Fibroblast of lung (primary cell): ENCODE measurements around the gene DHRS7. TPM values are rescaled to one million over a fixed set of nuclear protein-coding genes. Genes with fewer than 3 reads are reported as not detected.

Source experiments
- DNase-seq, 2 donors: peaks; one replicate each; pipeline versions ENCODE4 v3.0.0 to v3.0.0-alpha.2; 2010; ENCODE audit warnings: low read depth in 2 of 2
- H2AFZ ChIP-seq: 2 replicates; pipeline ENCODE4 v1.5.1; 2012; ENCODE audit warnings: low read length, control low read depth, inconsistent platforms
- H3K27ac ChIP-seq: 2 replicates; pipeline ENCODE4 v1.5.1; 2011; ENCODE audit warnings: low read length, control low read depth; ENCODE audit not compliant: insufficient read depth
- H3K27me3 ChIP-seq: 2 replicates; pipeline ENCODE4 v1.5.1; 2011; ENCODE audit warnings: mild to moderate bottlenecking, low read length; ENCODE audit not compliant: control insufficient read depth, insufficient read depth
- H3K36me3 ChIP-seq: 2 replicates; pipeline ENCODE4 v1.5.1; 2011; ENCODE audit warnings: low read length; ENCODE audit not compliant: control insufficient read depth, insufficient read depth
- H3K4me1 ChIP-seq: 2 replicates; pipeline ENCODE4 v1.5.1; 2011; ENCODE audit warnings: low read length; ENCODE audit not compliant: control insufficient read depth, insufficient read depth; ENCODE audit errors: extremely low read depth
- H3K4me2 ChIP-seq: 2 replicates; pipeline ENCODE4 v1.5.1; 2011; ENCODE audit warnings: low read length, control low read depth; ENCODE audit not compliant: insufficient read depth; ENCODE audit errors: extremely low read depth
- H3K4me3 ChIP-seq, 4 experiments: fragments of 200-600 bp in 1 of 4; sonication (generic) in 1 of 4; replicated peaks in 1 of 4; 2 replicates each; pipeline ENCODE4 v1.5.1; 2011 to 2016; ENCODE audit warnings: low read length in 4 of 4, low read depth in 3 of 4, mild to moderate bottlenecking in 3 of 4, control low read depth in 2 of 4, inconsistent platforms in 1 of 4, mixed read lengths in 1 of 4; ENCODE audit not compliant: insufficient read depth in 1 of 4; ENCODE audit errors: control extremely low read depth in 1 of 4
- H3K79me2 ChIP-seq: 2 replicates; pipeline ENCODE4 v1.5.1; 2012; ENCODE audit warnings: mild to moderate bottlenecking, low read length, inconsistent platforms; ENCODE audit not compliant: control insufficient read depth, insufficient read depth
- H3K9ac ChIP-seq: 2 replicates; pipeline ENCODE4 v1.5.1; 2011; ENCODE audit warnings: mild to moderate bottlenecking, low read length, control low read depth; ENCODE audit not compliant: insufficient read depth
- H3K9me3 ChIP-seq: 2 replicates; pipeline ENCODE4 v1.5.1; 2012; ENCODE audit warnings: low read depth, low read length; ENCODE audit not compliant: control insufficient read depth, insufficient read depth
- H4K20me1 ChIP-seq: 2 replicates; pipeline ENCODE4 v1.5.1; 2011; ENCODE audit warnings: low read length; ENCODE audit not compliant: control insufficient read depth, insufficient read depth; ENCODE audit errors: extremely low read depth
- EZH2 ChIP-seq: IDR thresholded peaks from 2 replicates; pipeline ENCODE4 v1.5.1; 2012; ENCODE audit warnings: low read length, control low read depth, mild to moderate bottlenecking; ENCODE audit errors: missing control alignments
- polyA plus RNA-seq, 2 donors: library from polyadenylated mRNA; depleted of rRNA in 1 of 2; stranded (reverse) in 1 of 2; unstranded in 1 of 2; fragments of >200 nt; gene quantifications; 2 replicates each; pipeline ENCODE4 v1.2.1, GENCODE V29; 2011 to 2012; ENCODE audit warnings: missing spikeins in 1 of 2
- total RNA-seq: library from RNA; depleted of rRNA; stranded (reverse); fragments of >200 nt; gene quantifications from 2 replicates; pipeline ENCODE4 v1.2.1, GENCODE V29; 2014
- TF ChIP-seq, protein P1 (sequence below), 2 donors: IDR thresholded peaks in 1 of 2; conservative IDR thresholded peaks in 1 of 2; 1 replicate in 1 of 2; 2 replicates in 1 of 2; pipeline ENCODE4 v1.5.1; 2011 to 2012; ENCODE audit warnings: low read length in 2 of 2, control low read depth in 1 of 2, inconsistent platforms in 1 of 2, low read depth in 1 of 2, mild to moderate bottlenecking in 1 of 2

Gene DHRS7
- total and polyA plus RNA-seq, 2 donors (not counting 1 experiment from before 2014, with no cell fraction given), result 61.0 to 170 TPM

DNA sequence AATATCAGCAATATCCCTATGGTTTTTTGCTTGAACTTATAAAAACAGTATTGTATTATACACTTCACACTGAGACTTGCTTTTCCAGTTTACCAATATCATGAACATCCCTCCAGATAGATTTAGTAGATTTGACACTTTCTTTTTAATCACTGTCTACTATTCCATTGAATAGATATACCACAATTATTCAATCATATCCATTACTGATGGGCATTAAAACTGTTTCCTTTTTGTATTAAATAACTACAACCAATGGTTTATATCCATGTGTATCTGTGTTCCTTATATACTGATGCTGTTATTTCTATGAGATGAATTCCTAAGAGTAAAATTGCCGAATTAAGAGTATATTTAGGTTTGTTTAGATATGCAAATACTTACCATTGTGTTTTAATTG lies 13.0 kb upstream of the DHRS7 start:
- H3K9me3 ChIP-seq, result no peaks in the 10 kb centered on the region
- no peak overlapping the region for H3K27ac ChIP-seq
- H4K20me1 ChIP-seq, result no peaks in the 10 kb centered on the region
- no peaks in the 10 kb centered on the region for H3K36me3 ChIP-seq
- H3K4me1 ChIP-seq, result peaks cover 2% of the 10 kb centered on the region
- TF ChIP-seq, protein P1, sequence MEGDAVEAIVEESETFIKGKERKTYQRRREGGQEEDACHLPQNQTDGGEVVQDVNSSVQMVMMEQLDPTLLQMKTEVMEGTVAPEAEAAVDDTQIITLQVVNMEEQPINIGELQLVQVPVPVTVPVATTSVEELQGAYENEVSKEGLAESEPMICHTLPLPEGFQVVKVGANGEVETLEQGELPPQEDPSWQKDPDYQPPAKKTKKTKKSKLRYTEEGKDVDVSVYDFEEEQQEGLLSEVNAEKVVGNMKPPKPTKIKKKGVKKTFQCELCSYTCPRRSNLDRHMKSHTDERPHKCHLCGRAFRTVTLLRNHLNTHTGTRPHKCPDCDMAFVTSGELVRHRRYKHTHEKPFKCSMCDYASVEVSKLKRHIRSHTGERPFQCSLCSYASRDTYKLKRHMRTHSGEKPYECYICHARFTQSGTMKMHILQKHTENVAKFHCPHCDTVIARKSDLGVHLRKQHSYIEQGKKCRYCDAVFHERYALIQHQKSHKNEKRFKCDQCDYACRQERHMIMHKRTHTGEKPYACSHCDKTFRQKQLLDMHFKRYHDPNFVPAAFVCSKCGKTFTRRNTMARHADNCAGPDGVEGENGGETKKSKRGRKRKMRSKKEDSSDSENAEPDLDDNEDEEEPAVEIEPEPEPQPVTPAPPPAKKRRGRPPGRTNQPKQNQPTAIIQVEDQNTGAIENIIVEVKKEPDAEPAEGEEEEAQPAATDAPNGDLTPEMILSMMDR (conservative IDR thresholded peaks at IDR 0.05 in 1 of 2, IDR thresholded peaks at IDR 0.05 in 1 of 2; ENCODE audit: low read depth in 1 of 2, low read length in 2 of 2), result no peak
- TF ChIP-seq EZH2, result no peak
- H3K4me3 ChIP-seq, result no peak overlapping the region
- H3K9ac ChIP-seq, result no peak overlapping the region
- no peak overlapping the region for H3K4me2 ChIP-seq
- H3K27me3 ChIP-seq, result no peaks in the 10 kb centered on the region
- H3K79me2 ChIP-seq, result no peaks in the 10 kb centered on the region
- DNase-seq, result no peak
- H2AFZ ChIP-seq, result no peak overlapping the region

DNA sequence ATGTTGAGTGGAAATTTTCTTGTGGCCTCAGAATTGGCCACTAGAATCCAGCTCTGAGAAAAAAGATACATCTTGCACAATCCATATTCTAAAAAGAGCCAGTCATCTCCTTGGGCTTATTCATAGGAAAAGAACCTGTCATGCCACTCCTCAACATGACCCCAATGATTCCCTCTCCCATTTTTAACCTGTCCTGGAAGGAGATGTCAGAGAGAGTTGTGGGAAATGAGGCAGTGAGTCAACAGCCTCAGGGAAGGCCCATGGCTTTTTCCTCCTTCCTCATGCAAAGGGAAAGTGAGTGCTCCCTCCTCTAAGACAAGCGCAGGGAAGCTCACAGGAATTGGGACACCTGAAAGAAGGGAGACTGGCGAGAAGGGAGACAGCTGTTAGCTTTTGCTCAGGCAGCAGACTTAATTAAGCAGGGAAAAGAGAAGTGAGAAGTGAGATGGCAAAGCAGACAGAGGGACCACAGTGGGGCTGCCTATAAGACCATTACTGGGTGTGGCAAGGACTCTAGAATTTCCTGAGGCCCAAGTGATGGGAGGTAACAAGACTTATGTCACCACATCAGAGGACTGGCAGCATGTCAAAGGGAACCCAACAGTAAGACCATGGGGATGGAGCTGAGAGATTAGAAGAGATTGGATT lies 10.2 kb upstream of the DHRS7 start:
- Histone ChIP-seq H3K79me2 (no peaks in the 10 kb centered on the region), H3K9me3 (no peaks in the 10 kb centered on the region), H3K27ac (no peak overlapping the region), H4K20me1 (no peaks in the 10 kb centered on the region), H3K27me3 (no peaks in the 10 kb centered on the region), H2AFZ (no peak overlapping the region), H3K4me1 (peaks cover 2% of the 10 kb centered on the region), H3K4me2 (no peak overlapping the region), H3K9ac (no peak overlapping the region), H3K36me3 (no peaks in the 10 kb centered on the region), H3K4me3 (no peak overlapping the region)
- DNase-seq, result no peak
- no peak for TF ChIP-seq EZH2
- TF ChIP-seq, protein P1 (conservative IDR thresholded peaks at IDR 0.05 in 1 of 2, IDR thresholded peaks at IDR 0.05 in 1 of 2; ENCODE audit: low read depth in 1 of 2, low read length in 2 of 2), result no peak

DNA sequence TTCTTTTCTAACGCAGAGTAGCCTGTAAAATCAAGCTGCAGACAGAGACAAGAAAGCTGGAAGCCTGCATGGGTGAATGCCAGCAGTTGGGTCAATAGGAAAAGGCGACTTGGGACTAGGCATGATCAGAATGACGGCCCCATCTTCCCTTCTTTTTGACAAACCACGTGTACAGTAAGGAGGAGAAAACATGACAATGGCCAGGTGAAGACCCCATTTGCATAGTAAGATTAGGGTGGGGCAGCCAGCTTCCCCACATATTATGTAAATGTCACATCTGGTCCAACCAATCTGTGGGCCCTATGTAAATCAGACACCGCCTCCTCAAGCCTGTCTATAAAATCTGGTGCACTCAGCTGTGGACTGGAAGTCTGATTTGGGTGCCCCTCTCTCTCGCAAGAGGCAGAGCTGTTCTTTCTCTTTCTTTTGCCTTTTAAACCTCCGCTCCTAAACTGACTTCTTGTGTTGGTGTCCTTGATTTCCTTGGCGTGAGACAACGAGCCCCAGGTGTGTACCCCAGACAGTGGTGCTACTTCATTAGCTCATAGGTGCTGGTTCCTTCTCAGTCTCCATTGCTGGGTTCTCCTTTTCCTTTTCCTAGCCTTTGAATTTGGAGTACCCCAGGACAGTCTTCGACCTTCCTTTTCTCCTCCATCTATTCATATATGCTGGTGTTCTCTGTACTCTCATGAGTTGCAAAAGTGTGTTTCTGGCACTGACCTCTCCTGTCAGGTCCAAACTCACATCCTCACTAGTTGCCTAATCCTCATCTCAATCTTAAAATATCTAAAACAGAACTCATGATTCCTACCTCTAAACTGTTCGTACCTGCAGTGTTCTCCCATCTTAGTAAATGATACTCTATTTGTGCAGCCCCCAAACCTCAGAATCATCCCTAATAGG lies 9.4 kb upstream of the DHRS7 start:
- Histone ChIP-seq H3K36me3 (no peaks in the 10 kb centered on the region), H3K9ac (no peak overlapping the region), H2AFZ (no peak overlapping the region), H3K27ac (no peak overlapping the region), H3K4me2 (no peak overlapping the region), H3K4me3 (no peak overlapping the region), H3K9me3 (no peaks in the 10 kb centered on the region), H3K4me1 (peaks cover 2% of the 10 kb centered on the region), H4K20me1 (no peaks in the 10 kb centered on the region), H3K79me2 (no peaks in the 10 kb centered on the region), H3K27me3 (no peaks in the 10 kb centered on the region)
- DNase-seq, result no peak
- TF ChIP-seq EZH2, result no peak
- TF ChIP-seq, protein P1 (conservative IDR thresholded peaks at IDR 0.05 in 1 of 2, IDR thresholded peaks at IDR 0.05 in 1 of 2; ENCODE audit: low read depth in 1 of 2, low read length in 2 of 2), result no peak
